Measurements from ENCODE around the gene SEL1L. TPM values are rescaled to one million over a fixed set of nuclear protein-coding genes. Genes with fewer than 3 reads are reported as not detected.
"Not testable (repeated sequence)": the region's sequence is repeated elsewhere in the genome, so short reads cannot be mapped to it uniquely, and the experiment has no call there.

The SEL1L gene
- polyA plus RNA-seq, 1 donor, result 89.2 TPM

DNA sequence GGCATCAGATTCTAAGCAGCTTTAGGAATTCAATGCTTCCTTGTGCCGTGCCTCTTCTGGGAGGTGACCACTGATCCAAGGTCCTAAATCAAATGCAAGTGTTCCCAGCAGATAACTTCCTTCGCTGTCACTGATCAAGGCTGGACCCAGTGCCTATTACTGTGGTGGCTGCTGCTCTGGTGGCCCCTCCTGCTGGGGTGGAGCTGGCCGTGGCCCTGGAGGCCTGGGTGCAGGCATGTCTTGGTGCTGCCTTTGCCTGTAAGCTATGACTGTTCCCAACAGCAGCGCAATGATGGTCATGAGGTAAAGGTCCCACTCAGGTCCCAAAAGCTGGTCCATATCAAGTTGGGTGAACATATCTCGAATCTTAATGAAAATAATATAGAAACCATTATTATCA is 56.8 kb downstream of the SEL1L start:
- no peak for DNase-seq

- no peak for DNase-seq
Measured at GRCh38 chr14:81474685-81475324, 58.8 kb downstream of the SEL1L start.

DNA sequence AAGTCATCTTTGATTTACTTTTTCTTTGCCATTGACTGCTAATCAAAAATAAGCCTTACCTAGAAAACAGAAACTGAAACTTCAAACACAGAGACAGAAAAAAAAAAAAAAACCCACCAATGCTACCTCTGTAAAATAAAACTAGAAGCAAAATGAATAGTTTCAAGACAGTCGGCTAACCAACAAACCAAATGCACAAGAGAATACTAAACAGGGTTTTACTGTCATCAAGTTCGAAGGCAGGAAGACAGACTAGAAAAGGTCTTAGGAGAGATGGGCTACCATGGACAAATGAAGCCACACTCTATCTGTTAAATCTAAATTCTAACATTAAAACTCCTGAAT is 59.5 kb downstream of the SEL1L start:
- no peak for DNase-seq

GRCh38 chr14:81473456-81474147 is 60.1 kb downstream of the SEL1L start:
- DNase-seq, result no peak

GRCh38 chr14:81472096-81472800 is 61.4 kb downstream of the SEL1L start:
- DNase-seq, result no peak

GRCh38 chr14:81471062-81471461 is 62.6 kb downstream of the SEL1L start:
- DNase-seq, result no peak

DNA sequence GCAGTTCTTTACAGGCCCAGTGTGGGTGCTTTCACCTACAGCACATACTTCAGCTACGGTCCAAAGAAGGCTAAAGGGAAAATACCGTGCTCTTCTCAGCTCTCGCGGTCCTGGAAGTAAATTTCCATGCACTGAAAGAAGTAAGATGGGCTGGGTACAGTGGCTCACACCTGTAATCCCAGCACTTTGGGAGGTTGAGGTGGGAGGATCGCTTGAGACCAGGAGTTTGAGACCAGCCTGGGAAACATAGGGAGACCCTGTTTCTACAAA is 63.2 kb downstream of the SEL1L start:
- not testable (repeated sequence) for DNase-seq

DNA sequence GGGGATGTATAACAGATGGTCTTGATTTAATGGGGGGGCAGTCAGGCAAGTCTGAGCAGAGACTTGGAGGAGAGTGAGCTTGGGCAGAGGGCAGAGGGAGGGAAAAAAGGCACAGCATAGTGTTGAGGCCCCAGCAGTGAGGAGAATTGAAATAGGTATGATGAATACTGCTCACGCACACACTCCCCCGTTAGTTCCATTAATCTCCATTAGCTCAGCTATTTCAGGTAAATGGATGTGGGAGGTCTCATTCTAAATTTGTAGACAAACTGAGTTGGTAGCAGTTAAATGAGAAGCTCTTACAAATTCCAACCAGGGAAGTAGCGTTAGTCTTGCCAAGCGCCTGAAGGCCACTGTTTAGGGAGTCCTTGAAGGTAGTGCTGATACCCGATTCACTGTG is 66.8 kb downstream of the SEL1L start:
- DNase-seq, result no peak

GRCh38 chr14:81465507-81466228 is 68.0 kb downstream of the SEL1L start:
- no peak for DNase-seq

DNA sequence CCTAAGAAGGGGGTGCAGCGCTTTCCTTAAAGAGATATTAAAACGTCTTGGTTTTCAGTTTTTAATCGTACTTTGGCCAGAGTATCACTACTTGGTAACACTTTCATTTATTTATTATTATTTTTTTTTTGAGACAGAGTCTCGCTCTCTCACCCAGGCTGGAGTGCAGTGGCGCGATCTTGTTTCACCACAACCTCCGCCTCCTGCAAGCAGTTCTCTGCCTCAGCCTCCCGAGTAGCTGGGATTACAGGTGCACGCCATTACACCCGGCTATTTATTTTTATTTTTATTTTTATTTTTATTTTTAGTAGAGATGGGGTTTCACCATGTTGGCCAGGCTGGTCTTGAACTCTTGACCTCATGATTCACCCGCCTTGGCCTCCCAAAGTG is 68.7 kb downstream of the SEL1L start:
- not testable (repeated sequence) for DNase-seq

GRCh38 chr14:81464253-81465002 is 69.2 kb downstream of the SEL1L start:
- DNase-seq, result peak; percentile 83

- DNase-seq, result not testable (repeated sequence)
Measured at GRCh38 chr14:81462356-81462755, 71.3 kb downstream of the SEL1L start.

DNA sequence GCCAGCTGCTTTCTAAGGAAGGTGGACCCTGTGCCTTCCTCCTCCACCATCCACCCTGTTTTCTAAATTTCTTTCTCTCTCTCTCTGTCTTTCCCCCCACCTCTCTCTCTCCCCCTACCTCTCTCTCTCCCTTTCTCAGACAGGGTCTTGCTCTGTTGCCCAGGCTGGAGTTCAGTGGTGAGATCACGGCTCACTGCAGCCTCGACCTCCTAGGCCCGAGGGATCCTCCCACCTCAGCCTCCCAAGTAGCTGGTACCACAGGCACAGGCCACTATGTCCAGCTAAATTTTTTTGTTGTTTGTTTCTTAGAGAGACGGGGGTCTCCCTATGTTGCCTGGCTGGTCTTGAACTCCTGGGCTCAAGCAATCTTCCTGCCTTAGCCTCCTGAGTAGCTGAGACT is 73.7 kb downstream of the SEL1L start:
- no peak for DNase-seq

DNA sequence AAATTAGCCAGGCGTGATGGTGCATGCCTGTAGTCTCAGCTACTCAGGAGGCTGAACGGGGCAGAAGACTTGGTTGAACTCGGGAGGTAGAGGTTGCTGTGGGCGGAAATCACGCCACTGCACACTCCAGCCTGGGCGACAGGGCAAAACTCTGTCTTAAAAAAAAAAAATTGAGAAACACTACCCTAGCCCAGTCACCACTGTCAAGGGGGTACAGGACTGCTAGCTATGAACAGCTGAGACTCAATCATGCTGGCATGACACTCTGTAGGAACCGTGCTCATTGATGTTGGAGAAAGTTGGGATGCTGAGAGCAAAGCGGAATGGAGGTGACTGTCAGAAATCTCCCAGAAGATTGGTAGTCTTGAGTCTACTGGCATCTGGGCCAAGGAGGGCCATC is 75.3 kb downstream of the SEL1L start:
- no peak for DNase-seq

DNA sequence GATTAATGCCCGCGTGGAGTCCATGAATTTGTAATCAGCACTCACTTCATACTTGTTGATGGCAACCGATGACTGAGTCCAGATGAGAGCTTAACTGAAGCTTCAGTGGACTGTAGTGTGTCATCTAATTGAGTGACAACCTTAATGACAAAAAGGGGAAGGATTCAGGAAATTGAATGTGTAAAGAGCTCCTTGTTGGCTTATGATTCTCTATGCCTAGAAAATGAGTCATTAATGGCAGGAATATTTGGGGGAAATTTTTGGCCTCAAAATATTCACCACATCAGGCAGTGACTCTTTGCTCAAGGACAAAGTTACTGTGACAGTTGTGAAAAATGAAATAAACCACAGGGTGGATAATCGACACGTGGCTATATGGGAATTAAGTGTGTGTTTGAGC is 78.3 kb downstream of the SEL1L start:
- DNase-seq, result no peak

GRCh38 chr14:81454572-81455218 is 79.0 kb downstream of the SEL1L start:
- DNase-seq, result no peak

- DNase-seq, result no peak
Measured at GRCh38 chr14:81453166-81453766, 80.4 kb downstream of the SEL1L start.

- DNase-seq, result no peak
Measured at GRCh38 chr14:81452341-81453133, 81.1 kb downstream of the SEL1L start.

DNA sequence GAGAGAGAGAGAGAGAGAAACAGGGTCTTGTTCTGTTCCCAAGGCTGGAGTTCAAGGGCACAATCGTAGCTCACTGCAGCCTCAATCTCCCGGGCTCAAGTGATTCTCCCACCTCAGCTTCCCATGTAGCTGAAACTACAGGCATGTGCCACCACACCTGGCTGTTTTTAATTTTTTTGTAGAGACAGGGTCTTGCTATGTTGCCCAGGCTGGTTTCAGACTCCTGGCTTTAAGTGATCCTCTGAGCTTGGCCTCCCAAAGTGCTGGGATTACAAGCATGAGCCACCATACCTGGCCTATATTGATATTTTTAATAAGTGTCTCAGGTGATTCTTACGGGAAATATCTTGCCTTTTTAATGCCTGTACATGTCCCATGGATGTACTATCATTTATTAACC is 82.7 kb downstream of the SEL1L start:
- DNase-seq, result no peak

- no peak for DNase-seq
Measured at GRCh38 chr14:81450100-81450531, 83.5 kb downstream of the SEL1L start.

DNA sequence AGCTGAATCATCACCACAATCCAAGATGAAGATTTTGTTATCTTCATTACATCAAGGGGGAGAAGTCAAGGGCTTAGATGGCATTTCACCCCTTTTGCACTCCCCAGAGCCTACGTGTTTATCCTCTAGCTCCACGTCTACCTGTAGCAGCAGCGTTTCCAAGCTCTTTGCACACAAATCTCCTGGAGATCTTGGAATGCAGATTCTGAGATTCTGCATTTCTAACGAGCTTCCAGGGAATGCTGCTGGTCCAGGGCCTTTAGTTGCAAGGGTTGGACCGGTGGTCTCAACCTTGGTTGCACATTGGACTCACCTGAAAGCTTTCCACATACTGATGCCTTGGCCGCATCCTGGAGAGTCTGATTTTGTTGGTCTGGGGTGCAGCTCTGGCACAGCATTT is 84.1 kb downstream of the SEL1L start:
- no peak for DNase-seq

All from left kidney (tissue), 2 donors.